HepG2 (cell line): ENCODE data around the gene IL17RB. TPM values are rescaled to one million over a fixed set of nuclear protein-coding genes. Genes with fewer than 3 reads are reported as not detected.

Experiments
- DR1 ChIP-seq: sonication (generic); formaldehyde crosslinking; IDR thresholded peaks from 2 replicates; pipeline ENCODE4 v1.8.0; 2021; ENCODE audit warnings: mild to moderate bottlenecking, missing genetic modification reagents, inconsistent platforms
- HIVEP1 ChIP-seq: sonication (generic); formaldehyde crosslinking; IDR thresholded peaks from 2 replicates; pipeline ENCODE4 v1.4.0; 2020; ENCODE audit warnings: mild to moderate bottlenecking, missing genetic modification reagents
- HNRNPL ChIP-seq: fragments of 200-400 bp; formaldehyde crosslinking; IDR thresholded peaks from 2 replicates; pipeline ENCODE4 v1.6.1; 2017; ENCODE audit warnings: mild to moderate bottlenecking, low read depth, low read length
- KDM5A ChIP-seq: fragments of 200-600 bp; sonication (generic); IDR thresholded peaks from 2 replicates; pipeline ENCODE4 v1.7.0; 2018; ENCODE audit warnings: antibody characterized with exemption, mild to moderate bottlenecking, low read length, borderline replicate concordance
- RXRA ChIP-seq: sonication (generic); formaldehyde crosslinking; IDR thresholded peaks from 2 replicates; pipeline ENCODE4 v1.5.1; 2020; ENCODE audit warnings: missing genetic modification reagents
- SIN3A ChIP-seq: IDR thresholded peaks from 2 replicates; pipeline ENCODE4 v1.6.1; 2011; ENCODE audit warnings: low read depth, mild to moderate bottlenecking, control low read depth, low read length, borderline replicate concordance
- SIX1 ChIP-seq: sonication (generic); formaldehyde crosslinking; IDR thresholded peaks from 2 replicates; pipeline ENCODE4 v1.4.0; 2020; ENCODE audit warnings: missing genetic modification reagents, borderline replicate concordance
- SRSF4 ChIP-seq: fragments of 200-400 bp; formaldehyde crosslinking; IDR thresholded peaks from one replicate; pipeline ENCODE4 v1.6.1; 2018; ENCODE audit warnings: mild to moderate bottlenecking, low read depth, low read length, moderate library complexity; ENCODE audit not compliant: poor library complexity, severe bottlenecking
- TAF15 ChIP-seq: fragments of 200-400 bp; formaldehyde crosslinking; IDR thresholded peaks from one replicate; pipeline ENCODE4 v1.6.1; 2018; ENCODE audit warnings: mild to moderate bottlenecking, low read depth, low read length; ENCODE audit not compliant: poor library complexity, severe bottlenecking
- ZEB1 ChIP-seq: IDR thresholded peaks from 2 replicates; pipeline ENCODE4 v1.6.1; 2012; ENCODE audit warnings: mild to moderate bottlenecking, low read depth, inconsistent platforms; ENCODE audit not compliant: insufficient replicate concordance
- ZNF180 ChIP-seq: sonication (generic); formaldehyde crosslinking; IDR thresholded peaks from 2 replicates; pipeline ENCODE4 v1.4.0; 2020; ENCODE audit warnings: low read depth, missing genetic modification reagents, borderline replicate concordance
- ZNF337 ChIP-seq: sonication (generic); formaldehyde crosslinking; IDR thresholded peaks from 2 replicates; pipeline ENCODE4 v1.5.1; 2020; ENCODE audit warnings: missing genetic modification reagents, low read depth, mild to moderate bottlenecking, borderline replicate concordance
- ZNF720 ChIP-seq: sonication (generic); formaldehyde crosslinking; IDR thresholded peaks from 2 replicates; pipeline ENCODE4 v1.4.0; 2020; ENCODE audit warnings: missing genetic modification reagents
- ZNF772 ChIP-seq: sonication (generic); formaldehyde crosslinking; IDR thresholded peaks from 2 replicates; pipeline ENCODE4 v1.5.0; 2020; ENCODE audit warnings: mild to moderate bottlenecking, missing genetic modification reagents
- polyA plus RNA-seq, 8 experiments: library from polyadenylated mRNA; depleted of rRNA in 3 of 8; stranded (reverse) in 7 of 8; unstranded in 1 of 8; fragments of >200 nt; fragmentation: Illumina TruSeq in 4 of 8; extraction: Trizol in 4 of 8; gene quantifications; 2 replicates each; pipeline versions ENCODE4 v1.2.1 to v1.2.3, GENCODE V29; 2011 to 2016; ENCODE audit warnings: low read depth in 4 of 8, missing spikeins in 1 of 8, mixed read lengths in 1 of 8; ENCODE audit not compliant: insufficient read depth in 1 of 8
- total RNA-seq, 5 experiments: library from RNA; depleted of rRNA; stranded (reverse); fragments of >200 nt; fragmentation: Illumina TruSeq; extraction: Trizol; gene quantifications; 2 replicates each; pipeline ENCODE4 v1.2.3, GENCODE V29; 2016; ENCODE audit warnings: low read depth in 1 of 5
- TF ChIP-seq, protein P1 (sequence below): sonication (generic); formaldehyde crosslinking; IDR thresholded peaks from 2 replicates; pipeline ENCODE4 v1.4.0; 2020; ENCODE audit warnings: missing genetic modification reagents, mild to moderate bottlenecking, borderline replicate concordance
- TF ChIP-seq, protein P2 (sequence below): sonication (generic); formaldehyde crosslinking; IDR thresholded peaks from 2 replicates; pipeline ENCODE4 v1.5.1; 2020; ENCODE audit warnings: mild to moderate bottlenecking, missing genetic modification reagents, moderate library complexity
- TF ChIP-seq, protein P3 (sequence below): IDR thresholded peaks from 2 replicates; pipeline ENCODE4 v1.6.1; 2012; ENCODE audit warnings: low read length, improper control_type of control experiment

The IL17RB gene
- total and polyA plus RNA-seq, 2 of the 13 experiments (the other 11 are each of a cell fraction or from before 2014, with no cell fraction given): 130 to 190 TPM

DNA sequence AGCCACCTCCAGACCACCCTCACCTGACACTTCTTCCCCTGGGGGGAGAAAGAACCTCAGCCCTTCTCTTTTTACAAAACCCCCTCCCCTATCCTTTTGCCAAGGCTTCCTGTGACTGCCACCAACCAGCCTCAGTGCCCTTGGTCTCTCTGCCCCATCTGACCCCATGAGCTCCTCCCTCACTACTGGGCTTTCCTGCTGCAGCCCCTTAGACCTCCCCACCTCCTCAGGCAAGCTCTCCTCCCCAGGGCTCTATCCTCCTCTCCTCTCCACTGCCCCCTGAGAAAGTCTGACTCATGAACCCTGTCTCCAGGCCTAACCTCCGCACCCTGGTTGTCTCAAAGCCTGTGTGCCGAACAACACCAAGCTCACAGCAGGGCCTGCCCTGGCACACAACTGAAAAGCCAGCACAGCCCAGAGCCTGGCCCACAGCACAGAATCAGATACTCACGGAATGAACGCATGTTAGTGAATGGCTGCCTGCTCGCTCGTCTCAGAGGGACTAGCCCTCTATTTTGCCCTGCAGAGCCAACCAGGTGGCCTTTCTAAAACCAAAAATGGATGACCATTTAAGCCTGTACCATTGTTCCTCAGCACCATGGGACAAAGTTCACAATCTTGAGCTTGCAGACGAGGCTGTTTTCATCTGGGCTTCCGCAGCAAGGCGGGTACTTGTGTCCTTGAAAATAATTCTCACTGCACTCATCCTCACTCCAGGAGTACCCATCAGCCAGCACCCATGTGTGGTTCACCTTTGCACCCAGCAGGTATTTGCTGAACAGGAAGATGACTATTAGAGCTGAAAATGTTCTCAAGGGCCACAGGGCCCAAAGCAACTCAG, 1.9 kb upstream of the IL17RB start (continued):
- TF ChIP-seq, protein P1, sequence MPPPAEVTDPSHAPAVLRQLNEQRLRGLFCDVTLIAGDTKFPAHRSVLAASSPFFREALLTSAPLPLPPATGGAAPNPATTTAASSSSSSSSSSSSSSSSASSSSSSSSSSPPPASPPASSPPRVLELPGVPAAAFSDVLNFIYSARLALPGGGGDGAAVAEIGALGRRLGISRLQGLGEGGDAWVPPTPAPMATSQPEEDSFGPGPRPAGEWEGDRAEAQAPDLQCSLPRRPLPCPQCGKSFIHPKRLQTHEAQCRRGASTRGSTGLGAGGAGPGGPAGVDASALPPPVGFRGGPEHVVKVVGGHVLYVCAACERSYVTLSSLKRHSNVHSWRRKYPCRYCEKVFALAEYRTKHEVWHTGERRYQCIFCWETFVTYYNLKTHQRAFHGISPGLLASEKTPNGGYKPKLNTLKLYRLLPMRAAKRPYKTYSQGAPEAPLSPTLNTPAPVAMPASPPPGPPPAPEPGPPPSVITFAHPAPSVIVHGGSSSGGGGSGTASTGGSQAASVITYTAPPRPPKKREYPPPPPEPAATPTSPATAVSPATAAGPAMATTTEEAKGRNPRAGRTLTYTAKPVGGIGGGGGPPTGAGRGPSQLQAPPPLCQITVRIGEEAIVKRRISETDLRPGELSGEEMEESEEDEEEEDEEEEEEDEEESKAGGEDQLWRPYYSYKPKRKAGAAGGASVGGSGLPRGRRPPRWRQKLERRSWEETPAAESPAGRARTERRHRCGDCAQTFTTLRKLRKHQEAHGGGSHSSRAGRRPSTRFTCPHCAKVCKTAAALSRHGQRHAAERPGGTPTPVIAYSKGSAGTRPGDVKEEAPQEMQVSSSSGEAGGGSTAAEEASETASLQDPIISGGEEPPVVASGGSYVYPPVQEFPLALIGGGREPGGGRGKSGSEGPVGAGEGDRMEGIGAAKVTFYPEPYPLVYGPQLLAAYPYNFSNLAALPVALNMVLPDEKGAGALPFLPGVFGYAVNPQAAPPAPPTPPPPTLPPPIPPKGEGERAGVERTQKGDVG: no peak
- TF ChIP-seq KDM5A (no peak; the same call in 1 of the 2 replicates), ZNF180 (CRISPR knock-in tag) (no peak), RXRA (CRISPR knock-in tag) (peak; percentile 14), SIN3A (peak; percentile 62; the same call in 1 of the 2 replicates), HIVEP1 (CRISPR knock-in tag) (0 out of 2 replicates have a peak, but pooled peaks have one; percentile 24), HNRNPL (no peak), ZNF720 (CRISPR knock-in tag) (no peak), TAF15 (no peak), SRSF4 (no peak), ZNF337 (CRISPR knock-in tag) (no peak), DR1 (CRISPR knock-in tag) (peak; percentile 68), ZEB1 (peak; percentile 74), ZNF772 (CRISPR knock-in tag) (no peak), SIX1 (CRISPR knock-in tag) (0 out of 2 replicates have a peak, but pooled peaks have one; percentile 14)
- TF ChIP-seq, protein P2, sequence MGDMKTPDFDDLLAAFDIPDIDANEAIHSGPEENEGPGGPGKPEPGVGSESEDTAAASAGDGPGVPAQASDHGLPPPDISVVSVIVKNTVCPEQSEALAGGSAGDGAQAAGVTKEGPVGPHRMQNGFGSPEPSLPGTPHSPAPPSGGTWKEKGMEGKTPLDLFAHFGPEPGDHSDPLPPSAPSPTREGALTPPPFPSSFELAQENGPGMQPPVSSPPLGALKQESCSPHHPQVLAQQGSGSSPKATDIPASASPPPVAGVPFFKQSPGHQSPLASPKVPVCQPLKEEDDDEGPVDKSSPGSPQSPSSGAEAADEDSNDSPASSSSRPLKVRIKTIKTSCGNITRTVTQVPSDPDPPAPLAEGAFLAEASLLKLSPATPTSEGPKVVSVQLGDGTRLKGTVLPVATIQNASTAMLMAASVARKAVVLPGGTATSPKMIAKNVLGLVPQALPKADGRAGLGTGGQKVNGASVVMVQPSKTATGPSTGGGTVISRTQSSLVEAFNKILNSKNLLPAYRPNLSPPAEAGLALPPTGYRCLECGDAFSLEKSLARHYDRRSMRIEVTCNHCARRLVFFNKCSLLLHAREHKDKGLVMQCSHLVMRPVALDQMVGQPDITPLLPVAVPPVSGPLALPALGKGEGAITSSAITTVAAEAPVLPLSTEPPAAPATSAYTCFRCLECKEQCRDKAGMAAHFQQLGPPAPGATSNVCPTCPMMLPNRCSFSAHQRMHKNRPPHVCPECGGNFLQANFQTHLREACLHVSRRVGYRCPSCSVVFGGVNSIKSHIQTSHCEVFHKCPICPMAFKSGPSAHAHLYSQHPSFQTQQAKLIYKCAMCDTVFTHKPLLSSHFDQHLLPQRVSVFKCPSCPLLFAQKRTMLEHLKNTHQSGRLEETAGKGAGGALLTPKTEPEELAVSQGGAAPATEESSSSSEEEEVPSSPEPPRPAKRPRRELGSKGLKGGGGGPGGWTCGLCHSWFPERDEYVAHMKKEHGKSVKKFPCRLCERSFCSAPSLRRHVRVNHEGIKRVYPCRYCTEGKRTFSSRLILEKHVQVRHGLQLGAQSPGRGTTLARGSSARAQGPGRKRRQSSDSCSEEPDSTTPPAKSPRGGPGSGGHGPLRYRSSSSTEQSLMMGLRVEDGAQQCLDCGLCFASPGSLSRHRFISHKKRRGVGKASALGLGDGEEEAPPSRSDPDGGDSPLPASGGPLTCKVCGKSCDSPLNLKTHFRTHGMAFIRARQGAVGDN (CRISPR knock-in tag): peak; percentile 88
- TF ChIP-seq, protein P3, sequence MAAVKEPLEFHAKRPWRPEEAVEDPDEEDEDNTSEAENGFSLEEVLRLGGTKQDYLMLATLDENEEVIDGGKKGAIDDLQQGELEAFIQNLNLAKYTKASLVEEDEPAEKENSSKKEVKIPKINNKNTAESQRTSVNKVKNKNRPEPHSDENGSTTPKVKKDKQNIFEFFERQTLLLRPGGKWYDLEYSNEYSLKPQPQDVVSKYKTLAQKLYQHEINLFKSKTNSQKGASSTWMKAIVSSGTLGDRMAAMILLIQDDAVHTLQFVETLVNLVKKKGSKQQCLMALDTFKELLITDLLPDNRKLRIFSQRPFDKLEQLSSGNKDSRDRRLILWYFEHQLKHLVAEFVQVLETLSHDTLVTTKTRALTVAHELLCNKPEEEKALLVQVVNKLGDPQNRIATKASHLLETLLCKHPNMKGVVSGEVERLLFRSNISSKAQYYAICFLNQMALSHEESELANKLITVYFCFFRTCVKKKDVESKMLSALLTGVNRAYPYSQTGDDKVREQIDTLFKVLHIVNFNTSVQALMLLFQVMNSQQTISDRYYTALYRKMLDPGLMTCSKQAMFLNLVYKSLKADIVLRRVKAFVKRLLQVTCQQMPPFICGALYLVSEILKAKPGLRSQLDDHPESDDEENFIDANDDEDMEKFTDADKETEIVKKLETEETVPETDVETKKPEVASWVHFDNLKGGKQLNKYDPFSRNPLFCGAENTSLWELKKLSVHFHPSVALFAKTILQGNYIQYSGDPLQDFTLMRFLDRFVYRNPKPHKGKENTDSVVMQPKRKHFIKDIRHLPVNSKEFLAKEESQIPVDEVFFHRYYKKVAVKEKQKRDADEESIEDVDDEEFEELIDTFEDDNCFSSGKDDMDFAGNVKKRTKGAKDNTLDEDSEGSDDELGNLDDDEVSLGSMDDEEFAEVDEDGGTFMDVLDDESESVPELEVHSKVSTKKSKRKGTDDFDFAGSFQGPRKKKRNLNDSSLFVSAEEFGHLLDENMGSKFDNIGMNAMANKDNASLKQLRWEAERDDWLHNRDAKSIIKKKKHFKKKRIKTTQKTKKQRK: no peak
